H1 (cell line): ENCODE results near the gene CADM1. TPM values are rescaled to one million over a fixed set of nuclear protein-coding genes. Genes with fewer than 3 reads are reported as not detected.
A peak's percentile ranks its signal among the peaks of the same experiment; 100 is the strongest.

Source experiments
- ATF2 ChIP-seq: IDR thresholded peaks from 2 replicates; pipeline ENCODE4 v1.6.1; 2012; ENCODE audit warnings: low read length, inconsistent platforms
- BRCA1 ChIP-seq: IDR thresholded peaks from 2 replicates; pipeline ENCODE4 v1.6.1; 2012; ENCODE audit warnings: low read depth, low read length, improper control_type of control experiment
- CBX8 ChIP-seq: fragments of 300-800, 300-1000 bp; sonication (generic); IDR thresholded peaks from 2 replicates; pipeline ENCODE4 v1.7.1; 2016; ENCODE audit warnings: low read depth, low read length, borderline replicate concordance
- CHD2 ChIP-seq: IDR thresholded peaks from 2 replicates; pipeline ENCODE4 v1.6.1; 2012; ENCODE audit warnings: low read length, improper control_type of control experiment
- CHD7 ChIP-seq: fragments of 300-600 bp; sonication (generic); IDR thresholded peaks from 2 replicates; pipeline ENCODE4 v1.7.1; 2012; ENCODE audit warnings: low read length, moderate library complexity, mild to moderate bottlenecking, inconsistent platforms; ENCODE audit not compliant: insufficient replicate concordance
- HDAC2 ChIP-seq, 2 experiments: fragments of 300-600 bp in 1 of 2; sonication (generic) in 1 of 2; IDR thresholded peaks; 2 replicates each; pipeline ENCODE4 v1.6.1; 2011 to 2012; ENCODE audit warnings: low read depth in 2 of 2, low read length in 2 of 2, mild to moderate bottlenecking in 2 of 2, moderate library complexity in 2 of 2, borderline replicate concordance in 1 of 2, inconsistent platforms in 1 of 2
- TAF1 ChIP-seq: IDR thresholded peaks from 2 replicates; pipeline ENCODE4 v1.6.1; 2011; ENCODE audit warnings: mild to moderate bottlenecking, low read depth, low read length
- TCF12 ChIP-seq: IDR thresholded peaks from 2 replicates; pipeline ENCODE4 v1.6.1; 2011; ENCODE audit warnings: low read depth, mild to moderate bottlenecking, low read length
- YY1 ChIP-seq: IDR thresholded peaks from 2 replicates; pipeline ENCODE4 v1.6.1; 2011; ENCODE audit warnings: low read depth, mild to moderate bottlenecking, low read length
- polyA plus RNA-seq, 7 experiments: library from polyadenylated mRNA; depleted of rRNA in 3 of 7; stranded (reverse) in 5 of 7; unstranded in 2 of 7; fragments of >200 nt in 5 of 7; fragments of 200-250 nt in 2 of 7; gene quantifications; 1 replicate in 5 of 7; 2 replicates in 1 of 7; 4 replicates in 1 of 7; pipeline versions ENCODE4 v1.2.1 to v1.2.3, GENCODE V29; 2011 to 2013; ENCODE audit warnings: missing spikeins in 2 of 7, mixed read lengths in 2 of 7
- total RNA-seq: library from RNA; stranded (reverse); fragmentation: NEBNext Ultra II Directional; extraction: Animal tissue kit (Norgen Biotek cat#: 25700); gene quantifications from 2 replicates; pipeline ENCODE4 v1.2.1, GENCODE V29; 2021

Gene CADM1
- total and polyA plus RNA-seq, 2 of the 8 experiments (the other 6 are each of a cell fraction or from before 2014, with no cell fraction given): 8.3 to 25.3 TPM

- TF ChIP-seq CHD7 (no peak), CHD2 (0 out of 2 replicates have a peak, but pooled peaks have one; percentile 26), CBX8 (no peak), TCF12 (peak; percentile 81; the same call in 1 of the 2 replicates), YY1 (peak; percentile 41; the same call in 1 of the 2 replicates), TAF1 (0 out of 2 replicates have a peak, but pooled peaks have one; percentile 27), ATF2 (0 out of 2 replicates have a peak, but pooled peaks have one; percentile 19), BRCA1 (no peak), HDAC2 (IDR thresholded peaks at IDR 0.05; ENCODE audit: borderline replicate concordance in 1 of 2, low read depth in 2 of 2, low read length in 2 of 2) (0 out of 4 replicates have a peak, but pooled peaks of 1 of the 2 experiments have one; percentile 55)
Observed at GRCh38 chr11:115527534-115528125, 23.4 kb upstream of the CADM1 start (continued).
